H9 (cell line): ENCODE measurements around the gene GRIN3B. TPM values are rescaled to one million over a fixed set of nuclear protein-coding genes. Genes with fewer than 3 reads are reported as not detected.

Source experiments
- DNase-seq: peaks from one replicate; pipeline ENCODE4 v3.0.0-alpha.2; 2017
- H2AFZ ChIP-seq: one replicate; pipeline ENCODE4 v1.6.1; 2013; ENCODE audit warnings: mild to moderate bottlenecking, low read length, control low read depth, moderate library complexity
- H2AK5ac ChIP-seq: 2 replicates; pipeline ENCODE4 v1.6.1; 2013; ENCODE audit warnings: low read length, control low read depth, mixed read lengths; ENCODE audit not compliant: insufficient read length
- H2BK120ac ChIP-seq: one replicate; pipeline ENCODE4 v1.6.1; 2013; ENCODE audit warnings: low read depth, mild to moderate bottlenecking, low read length, control low read depth, inconsistent platforms; ENCODE audit not compliant: poor library complexity, severe bottlenecking
- H2BK12ac ChIP-seq: 2 replicates; pipeline ENCODE4 v1.6.1; 2013; ENCODE audit warnings: low read length, control low read depth, mixed read lengths, low read depth; ENCODE audit not compliant: insufficient read length
- H2BK15ac ChIP-seq: 2 replicates; pipeline ENCODE4 v1.6.1; 2013; ENCODE audit warnings: low read depth, low read length, control low read depth
- H2BK20ac ChIP-seq: one replicate; pipeline ENCODE4 v1.6.1; 2013; ENCODE audit warnings: low read depth, mild to moderate bottlenecking, low read length, control low read depth, inconsistent platforms; ENCODE audit not compliant: poor library complexity, severe bottlenecking
- H2BK5ac ChIP-seq: 2 replicates; pipeline ENCODE4 v1.6.1; 2013; ENCODE audit warnings: low read length, control low read depth, mixed read lengths; ENCODE audit not compliant: insufficient read length
- H3K14ac ChIP-seq: 2 replicates; pipeline ENCODE4 v1.6.1; 2013; ENCODE audit warnings: low read length, control low read depth; ENCODE audit not compliant: insufficient read depth
- H3K18ac ChIP-seq: 2 replicates; pipeline ENCODE4 v1.6.1; 2013; ENCODE audit warnings: low read depth, mild to moderate bottlenecking, mixed read lengths, low read length, control low read depth; ENCODE audit not compliant: insufficient read length
- H3K23ac ChIP-seq: 2 replicates; pipeline ENCODE4 v1.6.1; 2013; ENCODE audit warnings: low read length, control low read depth, mixed read lengths, low read depth; ENCODE audit not compliant: insufficient read length
- H3K23me2 ChIP-seq: 2 replicates; pipeline ENCODE4 v1.6.1; 2013; ENCODE audit warnings: low read depth, mild to moderate bottlenecking, mixed read lengths, low read length, control low read depth; ENCODE audit not compliant: insufficient read length, poor library complexity, severe bottlenecking
- H3K27ac ChIP-seq: 2 replicates; pipeline ENCODE4 v1.5.1; 2013; ENCODE audit warnings: low read length, control low read depth, mixed read lengths, low read depth; ENCODE audit not compliant: insufficient read length
- H3K27me3 ChIP-seq: 2 replicates; pipeline ENCODE4 v1.6.1; 2013; ENCODE audit warnings: low read length, control low read depth, inconsistent platforms; ENCODE audit not compliant: insufficient read depth
- H3K4ac ChIP-seq: 2 replicates; pipeline ENCODE4 v1.6.1; 2013; ENCODE audit warnings: low read depth, mild to moderate bottlenecking, control low read depth, inconsistent platforms, low read length, moderate library complexity
- H3K4me1 ChIP-seq: 2 replicates; pipeline ENCODE4 v1.6.1; 2013; ENCODE audit warnings: low read length, control low read depth, inconsistent platforms; ENCODE audit not compliant: insufficient read depth
- H3K4me2 ChIP-seq: 2 replicates; pipeline ENCODE4 v1.6.1; 2013; ENCODE audit warnings: low read length, control low read depth, mixed read lengths; ENCODE audit not compliant: insufficient read length, insufficient read depth
- H3K56ac ChIP-seq: 2 replicates; pipeline ENCODE4 v1.6.1; 2013; ENCODE audit warnings: low read depth, mild to moderate bottlenecking, mixed read lengths, low read length, control low read depth; ENCODE audit not compliant: insufficient read length
- H3K79me1 ChIP-seq: 2 replicates; pipeline ENCODE4 v1.6.1; 2013; ENCODE audit warnings: low read depth, mild to moderate bottlenecking, moderate library complexity, low read length, control low read depth, inconsistent platforms; ENCODE audit not compliant: insufficient read depth, poor library complexity, severe bottlenecking
- H3K79me2 ChIP-seq: 2 replicates; pipeline ENCODE4 v1.6.1; 2013; ENCODE audit warnings: low read length, control low read depth, inconsistent platforms; ENCODE audit not compliant: insufficient read depth
- H3K9ac ChIP-seq: 2 replicates; pipeline ENCODE4 v1.6.1; 2013; ENCODE audit warnings: low read length, control low read depth, mixed read lengths; ENCODE audit not compliant: insufficient read length; ENCODE audit errors: extremely low read depth
- H3K9me3 ChIP-seq: one replicate; pipeline ENCODE4 v1.6.1; 2013; ENCODE audit warnings: low read depth, low read length, inconsistent platforms; ENCODE audit not compliant: control insufficient read depth
- H3T11ph ChIP-seq: one replicate; pipeline ENCODE4 v1.6.1; 2013; ENCODE audit warnings: mild to moderate bottlenecking, low read length, control low read depth, inconsistent platforms
- H4K20me1 ChIP-seq: one replicate; pipeline ENCODE4 v1.6.1; 2013; ENCODE audit not compliant: control insufficient read depth, insufficient read length, insufficient read depth
- H4K5ac ChIP-seq: 2 replicates; pipeline ENCODE4 v1.6.1; 2013; ENCODE audit warnings: low read depth, mild to moderate bottlenecking, mixed read lengths, low read length, control low read depth; ENCODE audit not compliant: insufficient read length
- H4K8ac ChIP-seq: replicated peaks from 2 replicates; pipeline ENCODE4 v1.6.1; 2013; ENCODE audit warnings: low read length, control low read depth, mixed read lengths, low read depth; ENCODE audit not compliant: insufficient read length
- H4K91ac ChIP-seq: 2 replicates; pipeline ENCODE4 v1.6.1; 2013; ENCODE audit warnings: low read depth, mild to moderate bottlenecking, moderate library complexity, mixed read lengths, low read length, control low read depth; ENCODE audit not compliant: insufficient read length
- H3K27ac Mint-ChIP-seq, 3 experiments: 2 replicates in 2 of 3; 3 replicates in 1 of 3; pipeline ENCODE4 v1.8.0; 2020 to 2021; ENCODE audit warnings: mixed read lengths in 3 of 3, mild to moderate bottlenecking in 1 of 3, moderate library complexity in 1 of 3
- H3K27me3 Mint-ChIP-seq: 2 replicates; pipeline ENCODE4 v1.8.0; 2021; ENCODE audit warnings: low read depth, mild to moderate bottlenecking, moderate library complexity, mixed read lengths
- H3K36me3 Mint-ChIP-seq, 3 experiments: 2 replicates in 2 of 3; 3 replicates in 1 of 3; pipeline ENCODE4 v1.8.0; 2020 to 2021; ENCODE audit warnings: low read depth in 3 of 3, mixed read lengths in 3 of 3; ENCODE audit not compliant: insufficient read depth in 1 of 3
- H3K4me1 Mint-ChIP-seq, 2 experiments: 2 replicates each; pipeline ENCODE4 v1.8.0; 2020; ENCODE audit warnings: mixed read lengths in 2 of 2
- H3K4me3 Mint-ChIP-seq, 2 experiments: 2 replicates in 1 of 2; 3 replicates in 1 of 2; pipeline ENCODE4 v1.8.0; 2020 to 2021; ENCODE audit warnings: mild to moderate bottlenecking in 2 of 2, mixed read lengths in 2 of 2, moderate library complexity in 1 of 2
- H3K9me3 Mint-ChIP-seq, 2 experiments: 2 replicates in 1 of 2; 3 replicates in 1 of 2; pipeline ENCODE4 v1.8.0; 2020; ENCODE audit warnings: mild to moderate bottlenecking in 2 of 2, mixed read lengths in 2 of 2, moderate library complexity in 1 of 2
- CTCF ChIP-seq: fragments of 200-600 bp; sonication (generic); conservative IDR thresholded peaks from 3 replicates; pipeline ENCODE4 v1.8.0; 2021; ENCODE audit warnings: antibody characterized with exemption, mild to moderate bottlenecking
- WGBS: extraction: QIAGEN DNeasy Blood & Tissue Kit; methylation state at CpG from one replicate; pipeline ENCODE4 v1.1.7; 2013; ENCODE audit warnings: missing lambda C conversion rate, low lambda C conversion rate, mixed read lengths; ENCODE audit not compliant: insufficient read length; ENCODE audit errors: extremely low coverage; 5-methylcytosine and 5-hydroxymethylcytosine counted together
- total RNA-seq: library from RNA; stranded (reverse); gene quantifications from 2 replicates; pipeline ENCODE4 v1.2.1, GENCODE V29; 2021

Gene GRIN3B
- total RNA-seq, 1 experiment from 2014 or later: 1.0 TPM

GRCh38 chr19:977058-977464 lies 23.2 kb upstream of the GRIN3B start:
- Histone ChIP-seq H4K8ac (no peak overlapping the region), H3K27ac (no peak overlapping the region), H2BK5ac (no peak overlapping the region), H3K23me2 (no peaks in the 10 kb centered on the region), H3K4me2 (no peak overlapping the region), H2BK120ac (no peak overlapping the region), H3K9me3 (no peaks in the 10 kb centered on the region), H3K4ac (no peak overlapping the region), H2BK15ac (no peak overlapping the region), H3T11ph (no peak overlapping the region), H4K5ac (no peak overlapping the region), H2AK5ac (no peak overlapping the region), H3K23ac (no peak overlapping the region), H3K79me1 (no peaks in the 10 kb centered on the region), H3K4me1 (no peaks in the 10 kb centered on the region), H3K79me2 (no peaks in the 10 kb centered on the region), H3K14ac (no peak overlapping the region; the same call in 1 of the 2 replicates), H2AFZ (no peak overlapping the region), H4K20me1 (no peaks in the 10 kb centered on the region), H2BK12ac (no peak overlapping the region), H3K27me3 (no peaks in the 10 kb centered on the region), H4K91ac (no peak overlapping the region), H3K56ac (no peak overlapping the region), H2BK20ac (no peak overlapping the region), H3K9ac (no peak overlapping the region), H3K18ac (no peak overlapping the region)
- DNase-seq: no peak
- WGBS: no CpG with 5 or more reads among the region's 24 CpGs
- Mint-ChIP-seq H3K27ac (no peak overlapping the region), H3K4me3 (no peak overlapping the region), H3K27me3 (no peaks in the 10 kb centered on the region), H3K4me1 (peaks cover 2 to 26% of the 10 kb centered on the region in 2 experiments), H3K36me3 (peaks cover 5 to 7% (median 6%) of the 10 kb centered on the region in 3 experiments), H3K9me3 (no peaks in the 10 kb centered on the region)
- TF ChIP-seq CTCF: no peak
